HG02870 (cell line): ENCODE data around the gene HERC2.

ENCODE experiments used
- ATAC-seq: cut with Tn5 transposase; IDR thresholded peaks from one replicate; pipeline ENCODE4 v1.9.1; 2021; ENCODE audit warnings: mild to moderate bottlenecking, moderate library complexity; ENCODE audit not compliant: unreplicated experiment

The HERC2 gene

GRCh38 chr15:28079313-28079969 is 242.5 kb downstream of the HERC2 start:
- no peak for ATAC-seq

DNA sequence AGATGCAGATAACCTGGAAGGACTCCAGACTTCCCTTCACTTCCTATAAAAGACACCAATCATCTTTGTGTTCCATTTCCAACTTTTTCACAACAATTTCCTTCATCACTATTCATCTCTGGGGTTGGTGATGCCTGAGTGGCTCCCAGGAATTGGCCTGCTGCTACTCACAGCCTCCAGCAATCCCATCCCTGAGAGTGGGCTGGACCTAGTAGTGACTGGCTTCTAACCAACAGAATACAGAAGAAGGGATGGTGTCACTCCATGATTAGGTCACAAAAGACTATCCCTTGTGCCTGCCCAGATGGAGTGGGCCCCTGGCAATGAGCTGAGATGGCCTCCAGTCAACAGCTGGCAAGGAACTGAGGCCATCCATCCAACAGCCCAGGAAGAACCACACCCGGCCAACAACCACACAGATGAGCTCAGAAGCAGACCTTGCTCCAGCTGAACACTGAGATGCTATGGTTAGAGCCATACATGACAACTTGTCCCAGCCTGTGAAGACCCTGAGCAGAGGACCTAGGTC is 243.7 kb downstream of the HERC2 start:
- no peak for ATAC-seq

GRCh38 chr15:28075573-28075972 is 246.4 kb downstream of the HERC2 start:
- ATAC-seq, result no peak

- no peak for ATAC-seq
Observed at GRCh38 chr15:28068930-28069329, 253.0 kb downstream of the HERC2 start.

DNA sequence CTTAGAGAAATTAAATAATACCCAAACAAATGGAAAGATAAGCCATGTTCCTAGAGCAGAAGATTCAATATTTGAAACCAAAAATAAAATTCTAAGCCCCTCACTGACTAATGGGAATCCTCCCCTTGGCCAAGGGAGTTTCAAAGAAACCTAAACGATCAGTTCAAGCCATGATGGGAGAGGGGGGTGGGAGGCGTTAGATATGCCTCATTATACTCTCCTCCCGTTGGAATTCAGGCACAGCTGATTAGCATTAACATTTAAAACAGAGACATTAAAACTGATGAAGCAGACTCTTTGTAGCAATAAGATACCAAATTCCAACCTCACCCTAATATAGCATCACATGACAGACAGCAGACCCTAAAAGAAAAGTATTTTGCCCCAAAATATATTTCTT is 255.7 kb downstream of the HERC2 start:
- no peak for ATAC-seq
